ENCODE data around the gene ADAMTS9. TPM values are rescaled to one million over a fixed set of nuclear protein-coding genes. Genes with fewer than 3 reads are reported as not detected.

Gene ADAMTS9
- total and polyA plus RNA-seq, 2 experiments from 2014 or later: 0.31 to 0.81 TPM

GRCh38 chr3:64541803-64542202, 146.0 kb downstream of the ADAMTS9 start (continued):
- no peak for TF ChIP-seq POLR2AphosphoS5 (IDR thresholded peaks at IDR 0.05; ENCODE audit: low read depth)

- no peaks in the 10 kb centered on the region for H3K4me1 ChIP-seq (ENCODE audit: insufficient read depth)
- H3K9me2 ChIP-seq (ENCODE audit: insufficient read depth): no peaks in the 10 kb centered on the region
- H3K4me1 Mint-ChIP-seq: no peaks in the 10 kb centered on the region
- H3F3A ChIP-seq (replicated peaks; ENCODE audit: low read depth): no peaks in the 10 kb centered on the region
- no peak overlapping the region for H3K4me3 Mint-ChIP-seq
- H3K9me3 Mint-ChIP-seq: no peaks in the 10 kb centered on the region
- H3K4me3 ChIP-seq: no peak overlapping the region
- ATAC-seq: no peak; the same call in 2 of the 3 replicates
- H3K36me3 ChIP-seq (ENCODE audit: insufficient read depth): no peaks in the 10 kb centered on the region
- peaks cover 4% of the 10 kb centered on the region for H3K27me3 Mint-ChIP-seq (ENCODE audit: insufficient read depth, low read depth, poor library complexity)
- H3K79me2 ChIP-seq (replicated peaks; ENCODE audit: insufficient read depth): no peaks in the 10 kb centered on the region
- H3K27ac ChIP-seq (ENCODE audit: low read depth): no peak overlapping the region
- no peak overlapping the region; the same call in 1 of the 2 replicates for H2AFZ ChIP-seq
- H3K27ac Mint-ChIP-seq: 0 out of 2 replicates have a peak overlapping the region, but pooled peaks have one; percentile 4
- no peaks in the 10 kb centered on the region for H3K27me3 ChIP-seq (ENCODE audit: insufficient read depth)
- DNase-seq (ENCODE audit: low spot score): no peak
- no peaks in the 10 kb centered on the region for H4K20me1 ChIP-seq (replicated peaks; ENCODE audit: insufficient read depth)
- no peak overlapping the region for H3K4me2 ChIP-seq
- H3K36me3 Mint-ChIP-seq (ENCODE audit: low read depth): no peaks in the 10 kb centered on the region
- no peak for TF ChIP-seq ZNF114 (CRISPR knock-in tag; IDR thresholded peaks at IDR 0.05)
- TF ChIP-seq, protein P1, sequence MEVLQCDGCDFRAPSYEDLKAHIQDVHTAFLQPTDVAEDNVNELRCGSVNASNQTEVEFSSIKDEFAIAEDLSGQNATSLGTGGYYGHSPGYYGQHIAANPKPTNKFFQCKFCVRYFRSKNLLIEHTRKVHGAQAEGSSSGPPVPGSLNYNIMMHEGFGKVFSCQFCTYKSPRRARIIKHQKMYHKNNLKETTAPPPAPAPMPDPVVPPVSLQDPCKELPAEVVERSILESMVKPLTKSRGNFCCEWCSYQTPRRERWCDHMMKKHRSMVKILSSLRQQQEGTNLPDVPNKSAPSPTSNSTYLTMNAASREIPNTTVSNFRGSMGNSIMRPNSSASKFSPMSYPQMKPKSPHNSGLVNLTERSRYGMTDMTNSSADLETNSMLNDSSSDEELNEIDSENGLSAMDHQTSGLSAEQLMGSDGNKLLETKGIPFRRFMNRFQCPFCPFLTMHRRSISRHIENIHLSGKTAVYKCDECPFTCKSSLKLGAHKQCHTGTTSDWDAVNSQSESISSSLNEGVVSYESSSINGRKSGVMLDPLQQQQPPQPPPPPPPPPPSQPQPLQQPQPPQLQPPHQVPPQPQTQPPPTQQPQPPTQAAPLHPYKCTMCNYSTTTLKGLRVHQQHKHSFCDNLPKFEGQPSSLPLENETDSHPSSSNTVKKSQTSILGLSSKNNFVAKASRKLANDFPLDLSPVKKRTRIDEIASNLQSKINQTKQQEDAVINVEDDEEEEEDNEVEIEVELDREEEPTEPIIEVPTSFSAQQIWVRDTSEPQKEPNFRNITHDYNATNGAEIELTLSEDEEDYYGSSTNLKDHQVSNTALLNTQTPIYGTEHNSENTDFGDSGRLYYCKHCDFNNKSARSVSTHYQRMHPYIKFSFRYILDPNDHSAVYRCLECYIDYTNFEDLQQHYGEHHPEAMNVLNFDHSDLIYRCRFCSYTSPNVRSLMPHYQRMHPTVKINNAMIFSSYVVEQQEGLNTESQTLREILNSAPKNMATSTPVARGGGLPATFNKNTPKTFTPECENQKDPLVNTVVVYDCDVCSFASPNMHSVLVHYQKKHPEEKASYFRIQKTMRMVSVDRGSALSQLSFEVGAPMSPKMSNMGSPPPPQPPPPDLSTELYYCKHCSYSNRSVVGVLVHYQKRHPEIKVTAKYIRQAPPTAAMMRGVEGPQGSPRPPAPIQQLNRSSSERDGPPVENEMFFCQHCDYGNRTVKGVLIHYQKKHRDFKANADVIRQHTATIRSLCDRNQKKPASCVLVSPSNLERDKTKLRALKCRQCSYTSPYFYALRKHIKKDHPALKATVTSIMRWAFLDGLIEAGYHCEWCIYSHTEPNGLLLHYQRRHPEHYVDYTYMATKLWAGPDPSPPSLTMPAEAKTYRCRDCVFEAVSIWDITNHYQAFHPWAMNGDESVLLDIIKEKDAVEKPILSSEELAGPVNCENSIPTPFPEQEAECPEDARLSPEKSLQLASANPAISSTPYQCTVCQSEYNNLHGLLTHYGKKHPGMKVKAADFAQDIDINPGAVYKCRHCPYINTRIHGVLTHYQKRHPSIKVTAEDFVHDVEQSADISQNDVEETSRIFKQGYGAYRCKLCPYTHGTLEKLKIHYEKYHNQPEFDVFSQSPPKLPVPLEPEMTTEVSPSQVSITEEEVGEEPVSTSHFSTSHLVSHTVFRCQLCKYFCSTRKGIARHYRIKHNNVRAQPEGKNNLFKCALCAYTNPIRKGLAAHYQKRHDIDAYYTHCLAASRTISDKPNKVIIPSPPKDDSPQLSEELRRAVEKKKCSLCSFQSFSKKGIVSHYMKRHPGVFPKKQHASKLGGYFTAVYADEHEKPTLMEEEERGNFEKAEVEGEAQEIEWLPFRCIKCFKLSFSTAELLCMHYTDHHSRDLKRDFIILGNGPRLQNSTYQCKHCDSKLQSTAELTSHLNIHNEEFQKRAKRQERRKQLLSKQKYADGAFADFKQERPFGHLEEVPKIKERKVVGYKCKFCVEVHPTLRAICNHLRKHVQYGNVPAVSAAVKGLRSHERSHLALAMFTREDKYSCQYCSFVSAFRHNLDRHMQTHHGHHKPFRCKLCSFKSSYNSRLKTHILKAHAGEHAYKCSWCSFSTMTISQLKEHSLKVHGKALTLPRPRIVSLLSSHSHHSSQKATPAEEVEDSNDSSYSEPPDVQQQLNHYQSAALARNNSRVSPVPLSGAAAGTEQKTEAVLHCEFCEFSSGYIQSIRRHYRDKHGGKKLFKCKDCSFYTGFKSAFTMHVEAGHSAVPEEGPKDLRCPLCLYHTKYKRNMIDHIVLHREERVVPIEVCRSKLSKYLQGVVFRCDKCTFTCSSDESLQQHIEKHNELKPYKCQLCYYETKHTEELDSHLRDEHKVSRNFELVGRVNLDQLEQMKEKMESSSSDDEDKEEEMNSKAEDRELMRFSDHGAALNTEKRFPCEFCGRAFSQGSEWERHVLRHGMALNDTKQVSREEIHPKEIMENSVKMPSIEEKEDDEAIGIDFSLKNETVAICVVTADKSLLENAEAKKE (CRISPR knock-in tag; IDR thresholded peaks at IDR 0.05): no peak
- TF ChIP-seq POLR2AphosphoS5 (IDR thresholded peaks at IDR 0.05; ENCODE audit: low read depth): no peak
- no peak for TF ChIP-seq NANOG (IDR thresholded peaks at IDR 0.05; ENCODE audit: borderline replicate concordance)
- TF ChIP-seq, protein P2, sequence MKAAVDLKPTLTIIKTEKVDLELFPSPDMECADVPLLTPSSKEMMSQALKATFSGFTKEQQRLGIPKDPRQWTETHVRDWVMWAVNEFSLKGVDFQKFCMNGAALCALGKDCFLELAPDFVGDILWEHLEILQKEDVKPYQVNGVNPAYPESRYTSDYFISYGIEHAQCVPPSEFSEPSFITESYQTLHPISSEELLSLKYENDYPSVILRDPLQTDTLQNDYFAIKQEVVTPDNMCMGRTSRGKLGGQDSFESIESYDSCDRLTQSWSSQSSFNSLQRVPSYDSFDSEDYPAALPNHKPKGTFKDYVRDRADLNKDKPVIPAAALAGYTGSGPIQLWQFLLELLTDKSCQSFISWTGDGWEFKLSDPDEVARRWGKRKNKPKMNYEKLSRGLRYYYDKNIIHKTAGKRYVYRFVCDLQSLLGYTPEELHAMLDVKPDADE (IDR thresholded peaks at IDR 0.05): no peak
- no peak for TF ChIP-seq STAT1 (IDR thresholded peaks at IDR 0.05; ENCODE audit: unreplicated experiment)
- no peak for TF ChIP-seq REST (IDR thresholded peaks at IDR 0.05; ENCODE audit: unreplicated experiment)
- no peak for TF ChIP-seq JUNB (IDR thresholded peaks at IDR 0.05; ENCODE audit: unreplicated experiment)
- TF ChIP-seq, protein P3, sequence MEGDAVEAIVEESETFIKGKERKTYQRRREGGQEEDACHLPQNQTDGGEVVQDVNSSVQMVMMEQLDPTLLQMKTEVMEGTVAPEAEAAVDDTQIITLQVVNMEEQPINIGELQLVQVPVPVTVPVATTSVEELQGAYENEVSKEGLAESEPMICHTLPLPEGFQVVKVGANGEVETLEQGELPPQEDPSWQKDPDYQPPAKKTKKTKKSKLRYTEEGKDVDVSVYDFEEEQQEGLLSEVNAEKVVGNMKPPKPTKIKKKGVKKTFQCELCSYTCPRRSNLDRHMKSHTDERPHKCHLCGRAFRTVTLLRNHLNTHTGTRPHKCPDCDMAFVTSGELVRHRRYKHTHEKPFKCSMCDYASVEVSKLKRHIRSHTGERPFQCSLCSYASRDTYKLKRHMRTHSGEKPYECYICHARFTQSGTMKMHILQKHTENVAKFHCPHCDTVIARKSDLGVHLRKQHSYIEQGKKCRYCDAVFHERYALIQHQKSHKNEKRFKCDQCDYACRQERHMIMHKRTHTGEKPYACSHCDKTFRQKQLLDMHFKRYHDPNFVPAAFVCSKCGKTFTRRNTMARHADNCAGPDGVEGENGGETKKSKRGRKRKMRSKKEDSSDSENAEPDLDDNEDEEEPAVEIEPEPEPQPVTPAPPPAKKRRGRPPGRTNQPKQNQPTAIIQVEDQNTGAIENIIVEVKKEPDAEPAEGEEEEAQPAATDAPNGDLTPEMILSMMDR (conservative IDR thresholded peaks at IDR 0.05; ENCODE audit: low read depth in 2 of 2): no peak
- no peak for TF ChIP-seq EZH2 (IDR thresholded peaks at IDR 0.05; ENCODE audit: low read depth, unreplicated experiment)
- no peak for TF ChIP-seq EZH2phosphoT487 (IDR thresholded peaks at IDR 0.05; ENCODE audit: unreplicated experiment)
- no peak for TF ChIP-seq CREB1 (CRISPR knock-in tag; IDR thresholded peaks at IDR 0.05; ENCODE audit: low read depth)
Measured at GRCh38 chr3:64539451-64540196, 148.2 kb downstream of the ADAMTS9 start.
